GM10266 (cell line): ENCODE measurements around the gene TAOK3.
A peak's percentile ranks its signal among the peaks of the same experiment; 100 is the strongest.
"Not testable (repeated sequence)": the region's sequence is repeated elsewhere in the genome, so short reads cannot be mapped to it uniquely, and the experiment has no call there.

Experiments used
- DNase-seq: peaks from one replicate; pipeline ENCODE4 v3.0.0; 2012; ENCODE audit errors: extremely low spot score
- TF ChIP-seq, protein P1 (sequence below): IDR thresholded peaks from 2 replicates; pipeline ENCODE4 v1.5.1; 2012; ENCODE audit warnings: mild to moderate bottlenecking, low read depth; ENCODE audit not compliant: control insufficient read depth, insufficient read depth; ENCODE audit errors: missing control alignments

The TAOK3 gene

DNA sequence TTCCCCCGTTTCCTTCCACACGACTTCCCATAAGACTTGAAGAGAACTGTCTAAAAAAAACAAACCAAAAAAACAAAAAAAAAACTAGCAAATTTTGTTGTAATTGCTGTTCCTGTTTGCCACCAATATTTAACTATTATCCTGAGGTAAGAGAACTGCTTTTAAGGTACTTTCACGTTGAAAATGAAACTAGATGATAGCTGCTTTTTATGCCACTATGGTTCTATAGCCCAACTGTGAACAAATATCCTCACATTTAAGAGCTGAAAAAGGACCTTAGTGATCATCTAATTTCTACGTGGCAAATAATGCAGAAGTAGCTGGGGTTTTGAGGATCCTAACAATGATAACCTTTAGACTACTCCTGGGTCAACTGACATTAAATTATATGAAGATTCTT is 98.6 kb downstream of the TAOK3 start:
- TF ChIP-seq, protein P1, sequence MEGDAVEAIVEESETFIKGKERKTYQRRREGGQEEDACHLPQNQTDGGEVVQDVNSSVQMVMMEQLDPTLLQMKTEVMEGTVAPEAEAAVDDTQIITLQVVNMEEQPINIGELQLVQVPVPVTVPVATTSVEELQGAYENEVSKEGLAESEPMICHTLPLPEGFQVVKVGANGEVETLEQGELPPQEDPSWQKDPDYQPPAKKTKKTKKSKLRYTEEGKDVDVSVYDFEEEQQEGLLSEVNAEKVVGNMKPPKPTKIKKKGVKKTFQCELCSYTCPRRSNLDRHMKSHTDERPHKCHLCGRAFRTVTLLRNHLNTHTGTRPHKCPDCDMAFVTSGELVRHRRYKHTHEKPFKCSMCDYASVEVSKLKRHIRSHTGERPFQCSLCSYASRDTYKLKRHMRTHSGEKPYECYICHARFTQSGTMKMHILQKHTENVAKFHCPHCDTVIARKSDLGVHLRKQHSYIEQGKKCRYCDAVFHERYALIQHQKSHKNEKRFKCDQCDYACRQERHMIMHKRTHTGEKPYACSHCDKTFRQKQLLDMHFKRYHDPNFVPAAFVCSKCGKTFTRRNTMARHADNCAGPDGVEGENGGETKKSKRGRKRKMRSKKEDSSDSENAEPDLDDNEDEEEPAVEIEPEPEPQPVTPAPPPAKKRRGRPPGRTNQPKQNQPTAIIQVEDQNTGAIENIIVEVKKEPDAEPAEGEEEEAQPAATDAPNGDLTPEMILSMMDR = no peak
- DNase-seq = peak; percentile 19

DNA sequence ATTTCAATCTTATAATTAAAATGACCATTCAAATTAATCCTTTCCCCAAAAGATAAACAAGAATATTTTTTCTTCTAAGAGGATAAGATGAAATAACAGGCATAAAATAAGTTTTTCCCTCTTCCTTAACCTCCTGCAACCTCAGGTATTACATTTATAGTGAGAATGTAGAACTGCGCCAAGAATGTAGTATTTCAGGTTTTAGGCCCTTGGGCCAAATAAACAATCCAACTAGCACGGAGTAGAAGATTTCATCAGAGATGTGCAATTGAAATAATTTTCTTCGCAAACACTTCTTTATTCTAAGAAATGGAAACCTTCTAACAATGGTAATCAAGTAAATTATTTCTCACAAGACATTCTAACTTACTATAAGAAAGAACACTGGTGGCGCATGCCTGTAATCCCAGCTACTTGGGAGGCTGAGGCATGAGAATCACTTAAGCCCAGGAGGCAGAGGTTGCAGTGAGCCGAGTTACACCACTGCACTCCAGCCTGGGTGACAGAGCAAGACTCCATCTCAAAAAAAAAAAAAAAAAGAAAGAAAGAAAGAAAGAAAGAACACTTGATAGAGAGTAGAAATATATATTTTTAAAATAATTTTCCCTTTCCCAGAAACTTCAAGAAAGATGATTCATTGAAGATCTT is 100.8 kb downstream of the TAOK3 start:
- no peak for DNase-seq
- TF ChIP-seq, protein P1 = no peak

DNA sequence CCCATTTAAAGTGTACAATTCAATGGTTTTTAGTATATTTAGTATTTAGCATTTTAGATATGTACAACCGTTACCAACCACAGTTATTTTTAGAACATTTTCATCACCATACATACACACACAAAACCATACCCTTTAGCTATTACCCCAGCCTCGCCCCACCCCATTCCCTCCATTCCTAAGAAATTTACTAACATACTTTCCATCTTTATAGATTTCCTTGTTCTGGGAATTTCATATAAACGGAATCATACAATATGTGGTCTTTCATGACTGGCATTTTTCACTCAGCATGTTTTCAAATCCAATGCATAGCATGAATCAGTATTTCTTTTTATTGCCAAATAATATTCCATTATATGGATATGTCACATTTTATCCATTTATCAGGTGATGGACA is 101.5 kb downstream of the TAOK3 start:
- DNase-seq = no peak
- TF ChIP-seq, protein P1 = no peak

DNA sequence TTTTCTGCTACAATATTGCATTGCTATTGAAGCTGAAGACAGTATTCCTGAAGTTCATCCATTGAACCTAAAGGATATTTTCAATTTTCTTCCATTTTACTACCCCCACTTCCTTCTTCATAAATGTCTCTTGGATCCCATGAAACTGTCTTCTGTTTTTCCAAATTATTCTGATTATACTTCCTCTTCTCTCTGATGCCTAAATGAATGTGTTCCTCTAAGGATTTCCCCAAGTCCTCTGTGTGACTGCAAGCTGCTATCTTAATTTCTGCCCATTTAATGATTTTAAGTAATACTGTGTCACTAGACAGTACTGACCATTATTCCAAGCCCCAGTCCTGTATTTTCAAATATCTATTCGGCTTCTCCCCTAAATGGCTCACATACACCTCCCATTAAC is 102.9 kb downstream of the TAOK3 start:
- TF ChIP-seq, protein P1 = no peak
- no peak for DNase-seq

DNA sequence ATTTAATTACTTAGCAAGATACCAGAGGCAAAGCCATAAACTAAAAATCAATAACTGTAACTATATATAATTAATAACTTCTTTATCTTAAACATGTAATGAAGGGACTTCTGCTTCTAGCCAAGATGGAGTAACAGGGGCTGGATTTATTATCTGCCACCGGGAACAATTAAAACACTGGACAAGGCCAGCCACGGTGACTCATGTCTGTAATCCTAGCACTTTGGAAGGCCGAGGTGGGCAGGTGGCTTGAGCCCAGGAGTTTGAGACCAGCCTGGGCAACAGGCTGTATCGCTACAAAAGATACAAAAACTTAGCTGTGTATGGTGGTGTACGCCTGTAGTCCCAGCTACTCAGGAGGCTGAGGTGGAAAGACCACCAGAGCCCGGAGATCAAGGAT is 113.6 kb downstream of the TAOK3 start:
- no peak for DNase-seq
- TF ChIP-seq, protein P1 = no peak

DNA sequence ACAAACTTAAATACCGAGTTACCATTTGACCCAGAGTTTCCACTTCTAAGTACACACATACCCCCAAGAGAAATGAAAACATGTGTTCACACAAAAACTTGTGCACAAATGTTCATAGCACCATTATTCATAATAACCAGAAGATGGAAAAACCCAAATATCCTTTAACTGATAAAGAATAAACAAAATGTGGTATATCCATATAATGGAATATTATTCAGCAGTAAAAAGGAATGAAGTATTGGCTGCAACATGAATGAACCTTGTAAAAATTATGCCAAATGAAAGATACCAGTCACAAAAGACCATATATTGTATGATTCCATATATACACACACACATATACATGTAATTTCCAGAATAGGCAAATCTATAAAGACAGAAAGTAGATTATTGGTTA is 116.4 kb downstream of the TAOK3 start:
- TF ChIP-seq, protein P1 = no peak
- no peak for DNase-seq

DNA sequence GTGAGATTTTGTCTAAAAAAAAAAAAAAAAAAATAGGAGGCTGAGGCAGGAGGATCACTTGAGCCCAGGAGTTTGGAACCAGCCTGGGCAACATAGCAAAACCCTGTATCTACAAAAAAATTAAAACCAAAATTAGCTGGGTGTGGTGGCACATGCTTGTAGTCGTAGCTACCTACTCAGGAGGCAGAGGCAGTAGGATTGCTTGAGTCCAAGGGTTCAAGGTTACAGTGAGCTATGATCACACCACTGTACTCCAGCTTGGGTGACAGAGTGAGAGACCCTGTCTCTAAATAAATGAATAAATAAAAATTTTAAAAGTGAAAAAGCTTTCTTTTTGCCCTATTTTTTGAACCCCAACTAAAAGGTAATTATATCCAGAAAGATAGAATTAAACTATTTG is 123.2 kb downstream of the TAOK3 start:
- TF ChIP-seq, protein P1 = no peak
- no peak for DNase-seq

DNA sequence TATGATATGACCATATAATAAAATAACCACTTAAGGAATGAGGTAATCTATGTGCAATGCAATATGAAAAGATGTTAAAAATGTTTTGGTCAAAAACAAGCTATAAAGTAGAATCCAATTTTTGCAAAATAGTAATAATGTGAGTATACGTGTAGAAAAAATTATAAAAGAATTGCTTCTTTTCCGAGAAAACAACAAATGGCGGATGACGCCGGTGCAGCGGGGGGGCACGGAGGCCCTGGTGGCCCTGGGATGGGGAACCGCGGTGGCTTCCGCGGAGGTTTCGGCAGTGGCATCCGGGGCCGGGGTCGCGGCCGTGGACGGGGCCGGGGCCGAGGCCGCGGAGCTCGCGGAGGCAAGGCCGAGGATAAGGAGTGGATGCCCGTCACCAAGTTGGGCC is 126.8 kb downstream of the TAOK3 start:
- DNase-seq = not testable (repeated sequence)
